GM18858 (cell line): Measurements from ENCODE around the gene ZFP14.
"Not testable (repeated sequence)": the region's sequence is repeated elsewhere in the genome, so short reads cannot be mapped to it uniquely, and the experiment has no call there.

Source experiments
- ATAC-seq: cut with Tn5 transposase; IDR thresholded peaks from one replicate; pipeline ENCODE4 v1.9.1; 2021; ENCODE audit not compliant: unreplicated experiment

ZFP14 gene

DNA sequence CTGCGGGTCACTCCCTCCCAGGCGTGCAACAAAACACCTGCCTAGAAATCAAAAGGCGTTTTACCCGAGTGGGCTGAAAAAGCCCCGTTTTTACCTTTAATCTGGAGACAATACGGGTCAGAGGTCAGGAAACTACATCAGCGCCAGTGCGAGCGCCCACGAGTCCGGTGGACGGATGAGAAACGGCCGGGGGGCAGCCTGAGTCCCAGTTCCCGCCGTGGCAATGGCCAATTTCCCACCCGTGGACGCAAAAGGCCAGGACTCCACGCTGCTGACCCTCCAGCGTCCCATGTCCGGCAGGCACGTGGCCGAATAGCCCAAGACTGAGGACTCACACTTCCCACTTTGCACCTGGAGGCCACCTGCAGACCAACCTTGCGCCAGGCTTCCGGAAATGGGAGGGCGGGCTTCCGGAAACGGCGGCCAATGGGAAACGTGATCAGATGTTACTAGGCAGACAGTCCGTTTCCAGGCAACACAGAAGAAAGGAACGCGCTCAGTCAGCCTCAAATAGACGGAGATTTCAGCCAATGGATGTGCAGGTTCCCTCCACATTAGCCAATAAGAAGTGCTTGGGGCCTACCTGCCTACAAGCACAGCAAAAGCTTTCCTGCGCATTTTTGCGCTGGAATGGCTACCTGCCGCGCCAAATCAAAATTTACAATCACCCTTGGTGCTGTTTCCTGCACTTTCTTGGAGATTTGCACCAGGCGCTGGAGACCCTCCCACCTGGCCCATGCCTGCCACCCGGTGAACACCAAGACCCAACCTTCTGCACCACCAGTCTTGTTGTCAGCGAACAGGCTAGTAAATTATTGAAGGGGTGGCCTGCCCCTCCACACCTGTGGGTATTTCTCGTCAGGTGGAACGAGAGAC lies 47.4 kb downstream of the ZFP14 start:
- no peak for ATAC-seq

DNA sequence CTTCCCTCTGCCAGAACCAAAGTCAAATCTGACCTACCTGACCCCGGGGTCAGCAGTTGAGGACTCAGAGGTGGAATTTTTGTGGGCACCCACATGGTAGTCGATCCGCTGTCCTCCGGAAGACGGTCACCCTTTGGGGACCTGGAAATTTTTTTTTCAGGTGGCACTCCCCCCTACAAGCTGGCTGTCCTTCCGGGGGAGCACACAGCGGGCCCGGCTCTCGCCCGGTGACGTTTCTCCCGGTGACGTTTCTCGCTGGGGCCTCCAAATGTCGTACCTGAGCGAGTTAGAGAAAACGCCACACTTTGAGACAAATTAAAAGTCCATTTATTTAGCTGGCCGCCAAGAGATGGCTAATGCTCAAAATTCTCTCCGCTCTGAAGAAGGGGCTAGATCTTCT lies 48.8 kb downstream of the ZFP14 start:
- no peak for ATAC-seq

DNA sequence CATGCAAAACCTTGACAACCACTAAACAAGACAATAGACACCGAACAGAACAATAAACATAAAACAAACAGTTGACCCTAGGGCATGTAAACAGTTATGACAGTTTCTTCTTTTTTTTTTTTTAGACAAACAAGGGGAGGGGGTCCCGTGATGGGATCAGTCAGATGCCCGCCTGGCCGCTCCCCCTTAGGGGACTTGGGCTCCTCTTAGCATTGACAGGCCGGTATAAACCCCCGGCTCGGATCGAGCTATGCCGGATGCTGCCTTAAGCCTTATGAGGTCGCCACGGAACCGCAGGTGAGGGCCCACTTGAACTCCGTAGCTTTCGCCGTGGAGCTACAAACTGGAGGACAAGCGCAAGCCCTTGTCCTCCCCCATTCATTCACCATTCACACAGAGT lies 49.5 kb downstream of the ZFP14 start:
- ATAC-seq: not testable (repeated sequence)

DNA sequence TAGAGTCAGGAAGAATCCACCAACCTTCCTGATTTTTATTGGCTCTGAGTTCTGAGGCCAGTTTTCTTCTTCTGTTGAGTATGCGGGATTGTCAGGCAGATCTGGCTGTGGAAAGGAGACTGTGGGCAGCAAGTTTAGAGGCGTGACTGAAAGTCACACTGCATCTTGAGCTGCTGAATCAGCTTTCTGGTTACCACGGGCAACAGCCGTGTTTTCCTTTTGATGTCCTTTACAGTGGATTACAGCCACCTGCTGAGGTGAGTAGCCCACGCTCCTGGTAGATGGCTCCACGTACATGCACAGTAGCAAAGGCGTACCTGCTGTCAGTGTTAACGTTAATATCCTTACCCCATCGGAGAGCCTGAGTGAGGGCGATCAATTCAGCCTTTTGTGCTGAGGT lies 52.4 kb downstream of the ZFP14 start:
- not testable (repeated sequence) for ATAC-seq

DNA sequence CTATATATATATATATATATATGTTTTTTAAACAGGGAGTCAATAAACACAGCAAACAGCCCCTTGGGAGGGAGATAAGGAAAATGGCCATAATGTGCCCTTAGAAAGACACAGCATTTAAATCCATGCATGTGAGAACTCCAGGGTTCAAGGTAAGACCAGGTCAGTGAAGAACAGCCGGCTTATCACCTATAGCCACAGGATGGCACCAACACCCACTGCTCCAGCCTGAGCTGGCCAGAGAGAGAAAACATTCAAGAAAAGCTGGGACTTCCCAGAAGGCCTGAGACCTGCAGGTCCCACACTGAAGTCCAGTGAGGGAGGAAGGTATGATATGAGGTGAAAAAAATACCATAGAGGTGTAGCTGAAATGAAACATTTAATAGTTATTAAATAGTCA lies 63.8 kb downstream of the ZFP14 start:
- ATAC-seq: not testable (repeated sequence)

DNA sequence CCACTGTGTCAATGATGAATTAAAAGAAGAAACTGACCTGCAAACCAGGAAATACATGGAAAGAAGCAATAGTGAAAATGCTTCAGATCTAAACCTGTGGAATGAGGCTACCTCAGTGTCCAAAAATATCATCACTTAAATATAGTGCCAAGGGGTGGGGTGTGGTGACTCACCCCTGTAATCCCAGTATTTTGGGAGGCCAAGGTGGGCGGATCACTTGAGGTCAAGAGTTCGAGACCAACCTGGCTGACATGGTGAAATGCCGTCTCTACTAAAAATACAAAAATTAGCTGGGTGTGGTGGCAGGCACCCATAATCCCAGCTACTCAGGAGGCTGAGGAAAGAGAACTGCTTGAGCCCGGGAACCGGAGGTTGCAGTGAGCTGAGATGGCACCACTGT lies 64.9 kb downstream of the ZFP14 start:
- ATAC-seq: not testable (repeated sequence)

DNA sequence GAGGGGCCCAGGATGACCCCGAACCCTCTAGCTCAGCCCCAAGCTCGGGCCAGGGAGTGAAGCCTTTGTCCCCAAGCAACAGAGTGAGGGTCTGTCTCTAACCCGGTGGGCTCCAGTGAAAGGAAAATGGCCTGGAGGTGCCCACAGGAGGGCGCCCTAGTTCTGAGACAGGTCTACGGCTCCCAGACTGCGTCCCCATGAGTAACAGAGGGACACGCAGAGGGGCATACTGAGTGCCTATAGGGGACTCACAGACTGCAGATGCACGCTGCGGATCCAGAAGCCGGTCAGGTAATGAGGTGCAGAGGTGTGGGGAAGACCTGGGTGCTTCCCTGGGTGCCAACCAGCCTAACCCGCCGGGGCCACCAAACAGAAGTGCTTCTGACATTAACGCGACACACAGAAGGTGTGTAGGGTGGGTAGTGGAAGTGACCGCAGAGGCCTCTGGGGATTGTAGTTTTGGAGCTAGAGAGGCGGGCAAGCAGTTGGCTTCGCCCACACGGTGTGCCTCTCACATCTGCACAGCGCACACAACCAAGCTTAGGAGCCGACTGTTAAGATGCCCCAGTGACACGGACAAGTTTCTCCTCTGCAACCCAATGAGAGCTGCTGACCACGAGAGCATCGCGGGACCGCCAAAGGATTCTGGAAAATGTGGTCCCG lies 67.8 kb downstream of the ZFP14 start:
- not testable (repeated sequence) for ATAC-seq

DNA sequence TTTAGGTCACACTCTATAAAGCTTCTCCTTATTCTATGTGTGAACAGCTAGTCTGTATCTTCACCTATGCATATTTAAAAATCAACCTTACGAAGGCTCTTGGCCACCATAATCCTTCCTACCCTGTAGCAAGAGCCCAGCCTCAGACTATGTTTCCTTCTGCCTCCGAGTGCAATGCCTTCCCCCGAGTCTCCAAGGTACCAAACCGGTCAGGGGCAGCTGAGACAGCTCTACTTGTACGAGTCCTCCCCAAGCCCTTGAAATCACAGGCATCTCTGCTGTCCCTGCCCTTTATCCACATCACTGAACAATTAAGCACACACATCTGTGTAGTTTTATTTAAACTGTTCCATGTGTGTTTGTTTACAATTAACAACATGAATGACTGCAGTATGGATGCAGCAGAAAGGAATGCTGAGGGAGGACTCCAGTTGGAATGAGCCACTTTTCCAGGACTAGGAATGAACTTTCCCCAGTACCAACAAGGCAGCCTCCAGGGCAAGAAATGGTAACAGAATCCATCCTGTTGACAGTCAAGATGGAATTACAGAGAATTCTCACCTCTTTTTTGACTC lies 68.5 kb downstream of the ZFP14 start:
- not testable (repeated sequence) for ATAC-seq

DNA sequence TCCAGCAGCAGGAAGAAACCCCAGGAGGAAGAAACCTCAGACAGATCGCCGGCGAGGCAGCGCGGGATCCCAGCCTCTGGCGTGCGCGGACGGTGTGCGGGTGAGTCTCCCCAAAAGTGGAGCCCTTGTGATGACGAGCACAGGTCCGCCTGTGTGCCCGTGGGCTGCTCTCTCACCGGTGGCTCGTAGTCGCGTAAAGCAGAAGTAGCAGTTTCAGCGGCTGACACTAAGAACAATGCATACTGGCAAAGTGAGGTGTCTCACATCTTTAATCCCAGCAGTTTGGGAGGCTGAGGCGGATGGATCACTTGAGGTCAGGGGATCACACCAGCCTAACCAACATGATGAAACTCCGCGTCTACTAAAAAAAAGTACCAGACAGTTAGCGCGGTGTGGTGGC lies 69.2 kb downstream of the ZFP14 start:
- not testable (repeated sequence) for ATAC-seq

DNA sequence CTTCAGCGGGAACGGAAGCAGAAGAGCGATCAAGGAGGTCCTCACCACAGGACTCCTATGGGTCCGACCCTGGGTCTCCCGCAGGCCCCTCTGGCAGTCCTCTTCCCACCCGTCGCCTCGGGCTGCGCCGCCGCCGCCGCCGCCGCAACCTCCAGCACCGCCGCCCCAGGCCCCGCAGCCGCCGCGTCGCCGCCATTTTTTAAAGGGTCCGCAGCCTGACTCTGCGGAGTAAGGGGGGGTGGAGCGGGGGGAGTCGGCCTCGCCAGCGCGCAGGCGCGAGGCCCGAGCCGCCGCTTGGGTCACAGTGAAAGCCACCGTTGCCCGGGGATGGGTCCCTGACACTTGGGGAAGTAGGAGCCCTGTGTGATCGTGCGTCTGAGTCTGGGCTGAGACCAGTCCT lies 69.7 kb downstream of the ZFP14 start:
- ATAC-seq: not testable (repeated sequence)

DNA sequence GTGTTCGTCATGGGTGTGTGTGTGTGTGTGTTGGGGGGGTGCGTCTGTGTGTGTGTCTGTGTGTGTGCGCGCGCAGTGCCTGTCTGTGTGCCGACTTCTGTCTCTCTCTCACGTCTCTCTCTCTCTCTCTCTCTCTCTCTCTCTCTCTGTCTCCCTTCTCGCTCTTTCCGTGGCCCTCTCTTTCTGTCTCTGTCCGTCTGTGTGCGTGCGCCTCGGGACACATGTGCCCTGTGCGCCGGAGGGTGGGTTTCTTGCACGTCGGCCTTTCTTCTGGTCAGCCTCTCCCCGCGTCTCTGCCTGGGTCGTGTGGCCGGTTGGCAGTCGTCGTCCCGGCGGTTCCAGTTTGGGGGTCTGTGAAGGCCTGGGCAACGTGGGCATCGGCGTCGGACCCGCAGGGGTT lies 86.7 kb downstream of the ZFP14 start:
- ATAC-seq: not testable (repeated sequence)
